Brain microvascular endothelial cell (primary cell): Measurements from ENCODE around the gene SIN3B.

Source experiments
- DNase-seq: peaks from one replicate; pipeline ENCODE4 v3.0.0-alpha.2; 2020
- H3K27ac ChIP-seq: fragments of 250-450 bp; sonication (Bioruptor Pico); 2 replicates; pipeline ENCODE4 v1.5.1; 2020; ENCODE audit warnings: mild to moderate bottlenecking, moderate library complexity
- H3K27me3 ChIP-seq: fragments of 250-450 bp; sonication (Bioruptor Pico); replicated peaks from 2 replicates; pipeline ENCODE4 v1.5.1; 2020; ENCODE audit warnings: mild to moderate bottlenecking
- H3K36me3 ChIP-seq: fragments of 250-450 bp; sonication (Bioruptor Pico); replicated peaks from 2 replicates; pipeline ENCODE4 v1.5.1; 2020; ENCODE audit warnings: mild to moderate bottlenecking
- H3K4me3 ChIP-seq: 2 replicates; pipeline ENCODE4 v1.5.1; 2011; ENCODE audit warnings: low read depth, mild to moderate bottlenecking, control low read depth, low read length, moderate library complexity
- CTCF ChIP-seq: IDR thresholded peaks from 2 replicates; pipeline ENCODE4 v1.5.1; 2011; ENCODE audit warnings: low read depth, mild to moderate bottlenecking, moderate library complexity, low read length, control low read depth, inconsistent platforms; ENCODE audit errors: missing control alignments
- in situ Hi-C: cut with HindIII; loops from 2 replicates; pipeline ENCODE4 v1.10.0; 2017; ENCODE audit warnings: low sequenced_read_pairs, low pct_ligation_motif_present

SIN3B gene

DNA sequence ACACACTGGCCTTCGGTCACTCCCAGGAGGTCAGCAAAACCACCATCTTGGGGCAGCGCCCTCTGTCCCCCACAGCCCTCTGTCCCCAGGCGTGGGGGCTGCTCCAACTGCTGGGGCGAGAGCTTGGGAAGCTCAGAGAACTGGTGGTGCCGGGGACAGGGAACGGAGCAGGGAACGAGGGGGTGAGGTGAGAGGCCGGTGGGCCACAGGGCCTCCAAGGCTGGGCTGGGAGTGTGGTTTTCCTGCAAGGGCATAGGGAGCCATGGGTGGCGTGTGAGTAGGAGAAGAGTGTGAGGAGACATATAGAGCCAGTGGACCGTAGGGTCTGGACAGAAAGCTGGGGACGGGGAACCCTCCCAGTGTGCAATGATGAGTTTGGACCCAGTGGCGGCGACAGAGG, 93.8 kb downstream of the SIN3B start:
- Histone ChIP-seq H3K36me3 (no peaks in the 10 kb centered on the region), H3K4me3 (no peak overlapping the region), H3K27me3 (no peaks in the 10 kb centered on the region), H3K27ac (no peak overlapping the region)
- no peak for TF ChIP-seq CTCF
- in situ Hi-C loops, result no loop called here
- DNase-seq, result no peak

GRCh38 chr19:16927883-16928282, 98.7 kb downstream of the SIN3B start:
- H3K27ac ChIP-seq, result no peak overlapping the region
- H3K4me3 ChIP-seq, result no peak overlapping the region
- H3K36me3 ChIP-seq, result no peaks in the 10 kb centered on the region
- no peak for TF ChIP-seq CTCF
- no peaks in the 10 kb centered on the region for H3K27me3 ChIP-seq
- in situ Hi-C loops, result no loop called here
- no peak for DNase-seq

DNA sequence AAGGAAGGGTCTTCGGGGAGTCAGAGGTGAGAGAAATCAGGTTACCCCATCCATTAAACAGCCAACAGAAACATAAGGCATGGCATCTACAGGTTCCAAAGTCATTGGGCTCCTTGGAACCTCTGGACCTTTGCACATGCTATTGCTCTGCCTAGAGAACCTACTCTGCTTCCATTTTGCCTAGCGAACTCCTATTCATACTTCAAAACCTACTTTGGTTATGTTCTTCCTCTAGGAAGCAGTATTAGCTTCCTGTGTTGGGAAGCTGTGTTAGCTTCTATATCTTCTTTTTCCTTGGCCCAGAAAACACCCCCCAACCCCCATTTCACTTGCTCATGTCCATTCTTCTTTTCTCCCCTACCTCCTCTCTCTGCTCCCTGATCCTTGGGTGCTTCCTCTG, 99.2 kb downstream of the SIN3B start:
- no peak overlapping the region for H3K27ac ChIP-seq
- in situ Hi-C loops, result no loop called here
- no peak overlapping the region for H3K4me3 ChIP-seq
- H3K27me3 ChIP-seq, result no peaks in the 10 kb centered on the region
- no peak for TF ChIP-seq CTCF
- H3K36me3 ChIP-seq, result no peaks in the 10 kb centered on the region
- DNase-seq, result no peak

- no peak for DNase-seq
- H3K4me3 ChIP-seq, result no peak overlapping the region
- TF ChIP-seq CTCF, result no peak
- no peaks in the 10 kb centered on the region for H3K27me3 ChIP-seq
- in situ Hi-C loops, result no loop called here
- H3K36me3 ChIP-seq, result no peaks in the 10 kb centered on the region
- no peak overlapping the region for H3K27ac ChIP-seq
Measured at GRCh38 chr19:16928916-16929315, 99.7 kb downstream of the SIN3B start.
